K562 (cell line): ENCODE data around the gene RASSF3. TPM values are rescaled to one million over a fixed set of nuclear protein-coding genes. Genes with fewer than 3 reads are reported as not detected.

Experiments
- CTBP1 ChIP-seq: fragments of 450-650 bp; IDR thresholded peaks from 2 replicates; pipeline ENCODE4 v1.6.1; 2016; ENCODE audit warnings: borderline replicate concordance
- CXXC5 ChIP-seq: fragments of 250-450 bp; sonication (Bioruptor Pico); IDR thresholded peaks from 2 replicates; pipeline ENCODE4 v1.8.0; 2022; ENCODE audit warnings: inconsistent platforms, mild to moderate bottlenecking, moderate library complexity
- DPF2 ChIP-seq: fragments of 450-650 bp; IDR thresholded peaks from 2 replicates; pipeline ENCODE4 v1.6.1; 2016
- EHMT2 ChIP-seq: fragments of 450-650 bp; IDR thresholded peaks from 2 replicates; pipeline ENCODE4 v1.6.1; 2018; ENCODE audit warnings: antibody characterized with exemption
- ELF2 ChIP-seq: fragments of 250-450 bp; sonication (Bioruptor Pico); IDR thresholded peaks from 2 replicates; pipeline ENCODE4 v1.5.0; 2021; ENCODE audit warnings: mild to moderate bottlenecking
- ETV1 ChIP-seq: fragments of 450-650 bp; conservative IDR thresholded peaks from 2 replicates; pipeline ENCODE4 v1.6.1; 2016; ENCODE audit warnings: missing genetic modification characterization, control low read depth, low read depth, missing compliant biosample characterization
- HDGF ChIP-seq: fragments of 450-650 bp; IDR thresholded peaks from 2 replicates; pipeline ENCODE4 v1.6.1; 2016
- HMBOX1 ChIP-seq: sonication (generic); IDR thresholded peaks from 2 replicates; pipeline ENCODE4 v1.6.1; 2016
- MECOM ChIP-seq: fragments of 250-450 bp; sonication (Bioruptor Pico); IDR thresholded peaks from 2 replicates; pipeline ENCODE4 v1.8.0; 2022; ENCODE audit warnings: inconsistent platforms
- NR3C1 ChIP-seq: sonication (generic); formaldehyde crosslinking; IDR thresholded peaks from 2 replicates; pipeline ENCODE4 v1.8.1; 2022; ENCODE audit warnings: missing genetic modification reagents
- POLR2AphosphoS2 ChIP-seq: IDR thresholded peaks from 2 replicates; pipeline ENCODE4 v1.6.1; 2012; ENCODE audit warnings: low read length, improper control_type of control experiment
- RBBP5 ChIP-seq: fragments of 200-600 bp; sonication (generic); IDR thresholded peaks from 2 replicates; pipeline ENCODE4 v1.6.1; 2012; ENCODE audit warnings: borderline replicate concordance, mild to moderate bottlenecking, low read length, control low read depth, inconsistent platforms; ENCODE audit not compliant: insufficient read depth, poor library complexity, severe bottlenecking
- ZBTB40 ChIP-seq, 2 experiments: fragments of 450-650 bp in 1 of 2; sonication (generic) in 1 of 2; formaldehyde crosslinking in 1 of 2; IDR thresholded peaks; 2 replicates each; pipeline versions ENCODE4 v1.7.1 to v1.9.0; 2016 to 2022; ENCODE audit warnings: inconsistent platforms in 1 of 2, mild to moderate bottlenecking in 1 of 2, missing genetic modification reagents in 1 of 2
- ZNF589 ChIP-seq: fragments of 200-800 bp; sonication (Bioruptor generic); IDR thresholded peaks from 2 replicates; pipeline ENCODE4 v1.6.1; 2016; ENCODE audit warnings: low read depth, missing genetic modification characterization, missing compliant biosample characterization
- polyA plus RNA-seq, 8 experiments: library from polyadenylated mRNA; depleted of rRNA in 4 of 8; stranded (reverse) in 5 of 8; unstranded in 3 of 8; fragments of >200 nt; fragmentation: Nextera tagmentation in 2 of 8; fragmentation: Illumina TruSeq in 1 of 8; extraction: Ambion mirVana in 2 of 8; extraction: Trizol in 1 of 8; gene quantifications; 2 replicates each; pipeline versions ENCODE4 v1.2.1 to v1.2.3, GENCODE V29; 2011 to 2014; ENCODE audit warnings: inconsistent platforms in 1 of 8, missing spikeins in 1 of 8
- total RNA-seq, 7 experiments: library from RNA; depleted of rRNA in 6 of 7; stranded (reverse); fragments of >200 nt in 6 of 7; fragmentation: Illumina TruSeq in 2 of 7; extraction: Trizol in 2 of 7; gene quantifications; 2 replicates each; pipeline versions ENCODE4 v1.2.1 to v1.2.3, GENCODE V29; 2011 to 2021; ENCODE audit warnings: low replicate concordance in 1 of 7
- TF ChIP-seq, protein P1 (sequence below): fragments of 250-450 bp; sonication (Bioruptor Pico); IDR thresholded peaks from 2 replicates; pipeline ENCODE4 v1.4.0; 2020
- TF ChIP-seq, protein P2 (sequence below), 2 experiments: fragments of 250-450 bp in 1 of 2; fragments of 450-650 bp in 1 of 2; sonication (Bioruptor Pico) in 1 of 2; IDR thresholded peaks; 2 replicates each; pipeline versions ENCODE4 v1.6.1 to v1.8.0; 2016 to 2021; ENCODE audit warnings: mild to moderate bottlenecking in 2 of 2, moderate library complexity in 2 of 2, missing compliant biosample characterization in 1 of 2, missing genetic modification characterization in 1 of 2

Gene RASSF3
- total and polyA plus RNA-seq, 9 of the 15 experiments (the other 6 are each of a cell fraction or from before 2014, with no cell fraction given): 3.7 to 39.2 (median 20.2) TPM

DNA sequence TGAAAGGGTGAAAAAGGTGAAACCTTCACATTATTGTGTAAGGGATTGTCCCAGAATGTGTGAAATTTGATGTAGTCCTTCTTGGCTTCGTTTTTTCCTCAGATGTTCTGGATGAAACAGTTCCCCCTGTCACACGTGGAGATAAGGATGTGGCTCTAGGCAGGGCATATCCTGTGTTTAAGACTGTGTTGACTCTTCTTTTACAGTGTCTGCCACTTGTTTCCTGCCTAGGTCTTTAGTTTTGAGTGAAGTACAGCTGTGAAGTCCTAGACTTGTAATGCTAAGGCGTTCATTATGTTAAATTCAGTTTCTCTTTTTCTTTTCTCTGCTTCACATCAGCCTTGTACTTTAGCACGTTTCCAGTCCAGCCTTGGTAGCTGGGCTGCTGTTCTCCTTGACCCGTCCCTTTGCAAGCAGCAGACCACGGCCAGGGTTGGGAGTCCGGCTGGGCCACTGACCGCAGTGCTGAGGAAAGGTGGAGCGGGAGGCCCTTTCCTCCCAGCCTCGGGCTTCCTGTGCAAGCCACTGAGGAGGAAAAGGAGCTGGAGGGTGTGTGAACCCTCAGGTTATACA lies 59.1 kb downstream of the RASSF3 start (continued):
- TF ChIP-seq ELF2: no peak
- TF ChIP-seq RBBP5: peak; percentile 50
- no peak for TF ChIP-seq NR3C1 (CRISPR knock-in tag)
- TF ChIP-seq CTBP1: peak; percentile 39; the same call in 1 of the 2 replicates
- TF ChIP-seq, protein P1, sequence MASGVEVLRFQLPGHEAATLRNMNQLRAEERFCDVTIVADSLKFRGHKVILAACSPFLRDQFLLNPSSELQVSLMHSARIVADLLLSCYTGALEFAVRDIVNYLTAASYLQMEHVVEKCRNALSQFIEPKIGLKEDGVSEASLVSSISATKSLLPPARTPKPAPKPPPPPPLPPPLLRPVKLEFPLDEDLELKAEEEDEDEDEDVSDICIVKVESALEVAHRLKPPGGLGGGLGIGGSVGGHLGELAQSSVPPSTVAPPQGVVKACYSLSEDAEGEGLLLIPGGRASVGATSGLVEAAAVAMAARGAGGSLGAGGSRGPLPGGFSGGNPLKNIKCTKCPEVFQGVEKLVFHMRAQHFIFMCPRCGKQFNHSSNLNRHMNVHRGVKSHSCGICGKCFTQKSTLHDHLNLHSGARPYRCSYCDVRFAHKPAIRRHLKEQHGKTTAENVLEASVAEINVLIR (CRISPR knock-in tag): peak; percentile 12; the same call in 1 of the 2 replicates
- peak; percentile 49; the same call in 1 of the 2 replicates for TF ChIP-seq CXXC5
- TF ChIP-seq DPF2: 0 out of 2 replicates have a peak, but pooled peaks have one; percentile 27
- TF ChIP-seq EHMT2: peak; percentile 24; the same call in 1 of the 2 replicates
- no peak for TF ChIP-seq POLR2AphosphoS2
- TF ChIP-seq HDGF: peak; percentile 73; the same call in 1 of the 2 replicates
- TF ChIP-seq ZBTB40 (IDR thresholded peaks at IDR 0.05): no peak
- no peak for TF ChIP-seq ZBTB40 (CRISPR knock-in tag; IDR thresholded peaks at IDR 0.05)
- TF ChIP-seq HMBOX1: no peak
- TF ChIP-seq, protein P2, sequence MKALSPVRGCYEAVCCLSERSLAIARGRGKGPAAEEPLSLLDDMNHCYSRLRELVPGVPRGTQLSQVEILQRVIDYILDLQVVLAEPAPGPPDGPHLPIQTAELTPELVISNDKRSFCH (CRISPR knock-in tag; IDR thresholded peaks at IDR 0.05): no peak
- TF ChIP-seq, protein P2 (tag; IDR thresholded peaks at IDR 0.05): peak; percentile 87; the same call in 1 of the 2 replicates
- peak; percentile 91 for TF ChIP-seq ZNF589
- TF ChIP-seq MECOM: peak; percentile 56; the same call in 1 of the 2 replicates
- TF ChIP-seq ETV1: peak; percentile 62
